GM12891 (cell line): ENCODE measurements around the gene MKKS.

Experiments
- POLR2A ChIP-seq: IDR thresholded peaks from 2 replicates; pipeline ENCODE4 v1.6.1; 2011; ENCODE audit warnings: low read depth, low read length, control low read depth
- POLR2AphosphoS5 ChIP-seq: IDR thresholded peaks from 2 replicates; pipeline ENCODE4 v1.6.1; 2011; ENCODE audit warnings: low read depth, low read length, control low read depth
- SPI1 ChIP-seq: IDR thresholded peaks from 2 replicates; pipeline ENCODE4 v1.6.1; 2011; ENCODE audit warnings: low read depth, low read length, control low read depth
- TAF1 ChIP-seq: IDR thresholded peaks from 2 replicates; pipeline ENCODE4 v1.6.1; 2011; ENCODE audit warnings: low read depth, low read length, control low read depth

DNA sequence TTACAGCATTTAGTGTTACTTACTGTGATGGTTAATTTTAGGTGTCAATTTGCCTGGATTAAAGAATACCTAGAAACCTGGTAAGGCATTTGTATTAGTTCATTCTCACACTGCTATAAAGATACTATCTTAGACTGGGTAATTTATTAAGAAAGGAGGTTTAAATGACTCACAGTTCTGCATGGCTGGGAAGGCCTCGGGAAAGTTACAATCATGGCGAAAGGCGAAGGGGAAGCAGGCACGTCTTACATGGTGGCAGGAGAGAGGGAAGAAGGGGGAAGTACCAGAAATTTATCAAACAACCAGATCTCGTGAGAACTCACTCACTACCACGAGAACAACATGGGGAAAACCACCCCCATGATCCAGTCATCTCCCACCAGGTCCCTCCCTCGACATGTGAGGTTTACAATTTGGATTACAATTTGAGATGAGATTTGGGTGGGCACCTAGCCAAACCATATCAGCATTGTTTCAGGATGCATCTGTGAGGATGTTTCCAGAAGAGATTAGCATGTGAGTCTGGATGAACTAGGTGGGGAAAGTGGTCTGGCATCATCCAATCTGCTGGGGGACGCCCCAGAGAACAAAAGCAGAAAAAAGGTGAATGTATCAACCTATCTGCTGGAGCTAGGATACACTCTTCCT is 76.8 kb downstream of the MKKS start:
- no peak for TF ChIP-seq POLR2A
- TF ChIP-seq SPI1: no peak
- no peak for TF ChIP-seq TAF1
- TF ChIP-seq POLR2AphosphoS5: no peak
